ENCODE data around the gene CHAF1A.

DNA sequence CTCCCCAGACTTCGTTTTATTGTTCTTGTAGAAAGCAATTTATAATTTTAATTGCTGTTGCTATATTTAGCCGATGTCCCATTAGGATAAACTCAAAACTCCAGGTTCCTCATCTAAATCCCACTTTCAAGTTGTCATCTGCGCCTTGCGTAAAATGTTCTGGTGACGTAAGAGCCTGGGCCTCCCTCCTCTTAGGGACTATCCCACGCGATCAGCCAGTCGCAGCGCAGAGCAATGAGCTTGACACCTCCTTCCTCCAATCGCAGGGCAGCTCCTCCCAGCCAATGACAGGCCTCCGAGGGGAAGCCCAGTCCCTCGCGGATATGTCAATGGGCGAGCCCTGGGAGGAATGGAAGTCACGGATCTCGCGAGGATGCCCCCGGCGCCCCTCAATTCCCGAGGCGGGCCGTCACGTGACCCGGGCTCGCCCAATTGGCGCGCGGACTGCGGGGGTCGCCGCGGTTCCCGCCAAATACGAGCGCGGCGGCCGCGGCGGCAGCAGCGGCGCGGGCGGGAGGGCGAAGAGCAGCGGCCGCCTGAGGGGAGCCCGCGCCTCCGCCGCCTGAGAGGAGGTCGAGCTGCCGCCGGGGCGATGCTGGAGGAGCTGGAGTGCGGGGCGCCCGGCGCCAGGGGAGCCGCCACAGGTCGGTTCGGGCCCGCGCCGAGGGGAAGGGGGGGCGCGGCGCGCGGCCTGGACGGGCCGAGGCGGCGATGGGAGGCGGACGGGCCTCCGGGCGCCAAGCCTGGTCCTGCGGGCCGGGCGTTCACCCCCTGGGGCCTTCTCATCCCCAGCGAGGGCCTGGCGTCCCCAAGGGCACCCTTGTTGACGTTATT lies at the start of gene CHAF1A:
- TF ChIP-seq POLR2AphosphoS5 (IDR thresholded peaks at IDR 0.05) (peak; percentile 81 to 86 (median 85)), CTCF (IDR thresholded peaks at IDR 0.05 in 8 of 11, conservative IDR thresholded peaks at IDR 0.05 in 3 of 11) (peak in 6 of 11 experiments; percentile 13 to 65 (median 44))
